Measurements from ENCODE around the gene RAB6B.

The RAB6B gene
- 0.19 to 1.4 (median 0.44) reads per million in 4 experiments for total RNA-seq

DNA sequence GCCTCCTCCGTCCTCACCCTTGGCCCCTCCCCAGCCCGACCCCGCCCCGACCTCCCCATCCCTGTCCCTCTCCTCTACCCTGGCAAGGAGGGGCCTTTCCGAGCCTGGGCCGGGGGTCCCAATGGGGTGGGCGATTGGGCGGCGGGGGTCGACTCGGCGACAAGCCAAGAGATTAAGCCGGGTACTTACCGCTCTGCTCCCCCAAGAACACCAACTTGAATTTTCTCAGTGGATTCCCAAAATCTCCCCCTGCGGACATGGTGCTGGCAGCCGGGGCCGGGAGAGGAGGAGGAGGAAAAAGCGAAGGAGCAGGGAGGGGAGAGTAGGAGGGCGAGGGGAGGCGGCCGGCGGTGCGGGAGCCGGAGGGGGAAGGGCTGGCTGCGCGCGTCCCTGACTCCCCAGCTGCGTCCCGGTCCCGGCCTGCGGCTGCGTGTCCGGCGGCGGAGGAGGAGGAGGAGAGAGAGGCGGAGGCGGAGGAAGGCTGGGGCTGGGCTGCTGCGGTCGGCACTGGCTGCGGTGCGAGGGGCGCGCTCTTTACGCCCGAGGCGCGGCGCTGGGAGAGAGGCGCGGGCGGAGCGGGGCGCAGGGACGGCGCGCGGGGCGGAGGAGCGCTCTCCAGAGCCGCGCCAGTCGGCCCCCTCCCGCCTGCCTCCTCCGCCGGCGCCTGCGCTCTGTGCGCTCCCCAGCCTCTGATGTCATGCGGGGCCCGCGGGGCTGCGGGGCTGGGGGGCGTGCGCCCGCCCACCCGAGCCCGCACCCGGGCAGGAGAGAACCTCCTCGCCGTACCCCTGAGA, at the start of gene RAB6B:
TSS of gene RAB6B (minus strand) at position 675 of the 794 bp plus-strand sequence. CDS start at position 259, 416 bp downstream.
- DNase-seq = no peak

DNA sequence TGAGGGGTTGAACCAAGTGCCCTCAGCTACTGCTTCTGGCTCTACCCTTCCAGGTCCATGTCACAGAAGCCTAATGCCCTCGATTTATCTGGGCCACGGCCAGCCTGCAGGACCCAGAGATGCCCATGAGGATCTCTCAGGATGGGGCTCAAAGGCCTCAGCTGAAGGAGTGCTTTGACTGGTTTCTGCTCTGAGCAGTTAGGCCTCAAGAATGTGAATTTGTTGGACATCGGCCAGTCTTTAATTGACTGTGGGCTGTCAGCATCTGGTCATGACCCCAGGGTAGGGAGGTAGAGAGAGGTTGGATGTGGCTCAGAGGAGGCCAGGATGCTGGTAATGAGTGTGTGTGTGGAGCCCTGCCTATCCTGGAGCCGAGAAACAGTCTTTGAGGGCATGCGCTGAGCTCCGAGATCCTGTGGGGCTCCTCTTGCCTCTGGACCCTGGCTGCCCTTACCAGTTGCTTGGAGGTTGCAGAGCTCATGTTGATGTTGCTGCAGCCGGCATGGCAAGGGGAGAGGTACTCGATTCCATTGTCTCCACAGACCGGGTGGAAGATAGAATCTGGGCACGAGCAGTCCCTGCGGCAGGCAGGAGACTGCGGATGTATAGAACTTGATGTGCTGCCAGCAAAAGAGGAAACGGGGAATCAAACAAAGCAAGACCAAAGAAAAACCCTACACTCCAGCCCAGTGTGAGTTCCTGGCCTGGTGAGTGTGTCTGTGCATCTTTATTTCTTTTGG, 49.1 kb upstream of the RAB6B start:
- no peak for DNase-seq

DNA sequence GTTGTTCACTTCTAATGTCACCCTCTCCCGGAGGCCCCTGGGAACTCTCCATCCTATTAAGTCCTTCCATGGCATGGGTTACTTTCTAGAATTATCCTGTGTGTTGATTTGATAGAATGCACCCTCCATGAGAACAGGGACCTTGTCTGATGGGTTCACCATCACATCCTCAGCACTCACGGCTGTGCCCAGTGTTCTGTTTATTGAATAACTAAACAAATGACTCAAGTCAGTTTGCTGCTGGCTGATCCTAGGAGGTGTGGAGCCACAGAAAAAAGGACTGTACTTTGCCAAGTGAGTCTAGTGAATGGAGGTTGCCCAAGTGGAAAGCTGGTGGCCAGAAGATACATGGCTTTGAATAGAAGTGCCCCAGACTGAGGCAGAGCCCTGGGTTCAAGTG, 48.5 kb upstream of the RAB6B start:
- DNase-seq = no peak

DNA sequence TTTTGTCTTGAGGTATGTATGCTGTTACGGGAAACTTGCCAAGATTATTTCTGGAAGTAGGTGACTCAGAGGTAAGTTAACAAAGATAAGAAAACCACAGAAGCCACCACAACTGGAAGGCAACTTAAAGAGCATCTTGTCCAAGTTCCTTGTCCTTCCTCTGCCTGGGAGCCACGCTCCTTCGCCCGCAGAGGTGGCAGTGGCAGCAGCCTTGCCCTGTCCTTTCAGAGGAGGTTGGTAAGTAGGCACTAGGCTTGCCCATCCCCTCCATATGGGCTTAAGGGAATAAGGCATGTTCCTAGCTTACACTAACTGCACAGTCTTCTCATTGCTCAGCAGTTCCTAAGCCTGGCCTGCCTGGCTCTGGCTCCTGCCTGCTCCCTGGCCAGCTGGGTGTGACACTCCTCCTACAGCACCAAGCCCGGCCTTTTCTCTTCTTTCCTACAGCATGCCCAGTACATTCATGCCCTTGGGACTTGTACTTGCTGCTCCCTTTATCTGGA, 48.0 kb upstream of the RAB6B start:
- no peak for DNase-seq

DNA sequence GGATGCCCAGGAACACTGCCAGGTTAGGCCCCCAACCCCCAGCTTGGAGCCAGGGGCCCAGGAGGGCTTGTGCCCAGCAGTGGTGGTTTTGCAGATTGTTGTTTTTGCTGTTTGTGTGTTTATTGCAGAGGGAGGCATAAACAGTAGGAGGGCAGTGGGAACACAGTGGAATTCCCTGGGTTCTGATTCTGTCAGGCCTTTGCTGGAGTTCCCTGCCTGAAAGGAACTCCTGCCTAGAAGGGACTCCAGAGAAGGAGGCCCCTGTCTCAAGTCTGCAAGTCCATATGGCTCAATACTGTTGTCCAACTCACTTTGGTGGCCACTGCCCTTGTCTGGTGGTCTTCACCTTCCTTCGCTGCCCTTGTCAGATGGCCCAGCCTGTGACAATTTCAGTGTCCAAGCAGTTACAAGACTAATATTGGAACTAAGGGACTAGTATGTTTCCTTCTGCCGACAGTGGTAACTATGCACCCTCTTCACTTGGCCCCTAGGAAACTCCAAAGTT, 47.4 kb upstream of the RAB6B start:
- no peak for DNase-seq

DNA sequence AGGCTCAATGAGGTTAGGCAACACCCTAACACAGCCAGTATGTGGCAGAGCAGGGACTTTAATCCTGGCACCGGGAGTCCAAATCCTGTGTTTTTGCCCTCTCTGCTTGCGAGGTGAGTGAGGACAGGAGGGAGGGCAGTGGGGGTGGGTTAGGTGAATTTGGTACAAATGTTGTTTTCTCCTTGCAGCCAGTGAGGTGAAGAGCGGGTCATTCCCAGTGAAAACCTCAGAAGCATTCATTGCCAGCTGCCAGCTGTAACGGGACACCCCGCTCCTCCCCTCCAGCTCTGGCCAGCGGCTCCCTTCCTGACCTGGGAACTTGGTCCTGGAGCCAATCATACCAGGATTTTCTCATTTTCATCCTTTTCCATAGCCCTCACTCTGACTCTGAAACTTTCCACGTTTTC, 45.7 kb upstream of the RAB6B start:
- DNase-seq = no peak

DNA sequence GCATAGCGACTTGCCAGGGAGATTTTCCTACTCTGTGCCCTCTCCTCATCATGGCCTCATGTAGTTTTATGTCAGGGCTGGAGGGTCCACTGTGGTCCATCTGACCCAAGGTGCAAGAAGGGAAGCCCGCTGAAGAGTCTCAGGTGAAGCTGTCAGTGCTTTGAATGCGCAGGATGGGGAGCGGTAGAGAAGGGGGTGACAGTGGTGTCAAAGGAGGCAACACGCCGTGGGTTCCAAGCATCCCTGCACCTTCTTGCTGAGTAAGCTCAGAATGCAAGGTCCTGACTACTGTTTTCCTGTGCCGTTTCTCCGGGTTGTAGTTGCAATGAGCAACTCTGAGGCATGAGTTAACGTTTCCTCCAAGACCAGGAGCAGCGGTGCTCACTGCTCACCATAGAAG, 44.9 kb upstream of the RAB6B start:
- no peak for DNase-seq

DNA sequence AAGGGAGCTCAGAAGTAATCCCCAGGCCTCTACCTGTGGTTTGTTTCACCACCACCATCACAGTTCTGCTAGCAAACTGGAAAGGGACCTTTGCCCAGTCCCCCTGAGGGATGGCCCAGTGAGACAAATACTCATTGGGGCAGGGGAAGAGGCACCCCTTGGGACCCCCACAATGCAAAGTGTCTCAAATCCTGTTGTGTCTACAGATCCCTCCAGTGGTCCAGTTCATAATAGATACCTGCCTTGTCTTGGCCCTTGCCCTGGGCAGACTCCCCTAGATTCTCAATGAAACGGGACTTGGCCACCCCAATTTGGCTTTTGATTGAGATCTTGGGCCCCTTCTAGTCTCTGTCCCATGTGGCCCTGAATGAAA, 43.8 kb upstream of the RAB6B start:
- no peak for DNase-seq

DNA sequence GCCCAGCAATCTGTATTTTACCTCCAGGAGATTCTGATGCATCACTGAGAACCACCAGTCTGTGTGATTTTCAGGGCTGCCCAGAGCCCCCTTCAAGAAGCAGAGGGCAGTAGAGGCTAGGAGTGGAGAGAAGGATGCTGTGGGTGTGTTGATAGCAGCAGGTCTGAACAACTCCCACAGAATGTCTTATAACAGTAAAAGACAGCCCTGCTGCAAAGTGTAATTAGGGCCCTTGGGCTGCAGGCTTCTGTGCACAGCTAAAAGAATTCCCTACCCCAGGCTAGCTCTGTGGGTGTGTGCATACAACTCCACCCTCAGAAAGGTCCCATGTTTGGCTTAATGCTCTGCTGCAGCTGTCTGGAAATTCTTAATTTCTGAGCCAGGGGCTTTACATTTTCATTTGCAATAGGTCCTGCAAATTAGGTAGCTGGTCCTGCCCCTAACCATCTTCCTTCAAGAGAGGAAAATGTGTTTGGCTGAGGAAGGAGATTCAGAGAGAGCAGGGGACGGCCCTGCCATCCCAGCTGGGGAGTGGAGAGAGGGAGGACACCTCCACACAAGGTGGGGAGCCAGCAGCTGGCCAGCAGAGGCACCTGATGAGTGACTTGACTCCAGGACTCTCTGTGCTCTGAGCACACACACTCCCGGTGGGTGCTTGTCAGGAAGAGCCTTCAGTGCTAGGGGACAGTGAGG, 43.2 kb upstream of the RAB6B start:
- DNase-seq = no peak

DNA sequence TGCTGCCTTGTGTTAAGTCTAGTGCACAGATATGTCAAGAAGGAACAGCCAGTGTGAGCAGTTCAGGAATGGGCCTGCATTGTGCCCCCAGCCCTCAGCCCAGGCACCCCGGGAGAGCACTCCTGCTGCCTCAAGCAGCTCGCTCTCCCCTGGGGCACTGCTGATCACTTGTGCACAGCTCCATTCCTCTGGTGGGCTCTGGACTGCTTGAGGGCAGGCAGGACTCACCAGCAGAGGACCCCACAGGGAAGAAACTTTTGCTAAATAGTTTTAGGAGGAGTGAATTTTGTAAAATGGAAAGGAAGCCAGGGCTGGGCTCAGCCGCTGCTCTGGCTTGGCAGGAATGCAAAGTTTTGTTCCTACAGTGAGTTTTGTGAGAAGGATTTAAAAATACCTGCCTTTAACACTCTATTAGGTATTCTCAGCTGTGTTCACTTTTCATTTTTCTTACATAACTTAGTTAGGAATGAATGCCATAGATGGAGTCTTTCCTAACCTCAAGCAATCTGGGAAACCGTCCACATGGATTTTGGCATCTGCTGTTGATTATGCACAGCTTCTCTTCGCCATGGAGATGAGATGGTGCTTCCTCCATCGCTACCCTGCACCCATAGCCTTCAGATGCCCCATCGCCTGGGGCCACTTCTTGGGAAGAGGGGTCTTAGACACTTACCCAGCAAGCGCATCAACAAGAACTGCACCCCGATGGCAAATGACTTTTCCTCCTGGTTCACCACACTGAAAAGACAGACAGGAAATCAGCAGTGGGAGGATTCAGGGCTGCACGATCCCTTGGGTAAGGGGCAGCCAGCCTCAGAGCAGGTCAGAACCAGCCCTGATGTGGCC, 42.3 kb upstream of the RAB6B start:
- no peak for DNase-seq

DNA sequence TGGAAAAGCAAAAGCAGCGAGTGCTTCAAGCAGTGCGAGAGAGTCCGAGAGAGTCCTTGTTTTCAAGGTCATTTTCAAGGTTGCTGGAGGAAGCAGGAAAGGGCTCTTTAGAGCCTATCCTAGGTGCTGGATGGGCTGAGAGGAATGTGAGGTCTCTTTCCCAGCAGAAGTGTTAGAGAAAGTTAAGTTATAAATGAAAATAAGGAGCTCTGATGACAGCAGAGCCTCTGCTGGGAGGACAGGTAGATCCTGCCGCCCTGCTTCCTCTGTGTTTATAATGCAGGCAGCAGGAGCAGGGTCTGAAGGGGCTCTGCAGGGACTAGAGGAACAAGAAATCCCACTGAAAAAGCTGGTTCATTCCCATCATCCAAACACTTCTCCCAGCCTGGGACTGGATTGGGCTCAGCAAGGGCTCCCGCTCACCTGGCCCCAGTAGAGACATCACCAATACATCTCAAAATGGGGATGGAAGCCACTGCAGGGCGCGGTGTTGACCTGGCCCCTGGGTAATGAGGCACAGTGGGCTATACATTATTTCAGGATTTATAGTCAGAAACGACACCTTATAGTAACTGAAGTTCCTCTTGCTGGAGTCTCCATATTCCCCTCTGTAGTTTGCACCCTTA, 41.5 kb upstream of the RAB6B start:
- no peak for DNase-seq

DNA sequence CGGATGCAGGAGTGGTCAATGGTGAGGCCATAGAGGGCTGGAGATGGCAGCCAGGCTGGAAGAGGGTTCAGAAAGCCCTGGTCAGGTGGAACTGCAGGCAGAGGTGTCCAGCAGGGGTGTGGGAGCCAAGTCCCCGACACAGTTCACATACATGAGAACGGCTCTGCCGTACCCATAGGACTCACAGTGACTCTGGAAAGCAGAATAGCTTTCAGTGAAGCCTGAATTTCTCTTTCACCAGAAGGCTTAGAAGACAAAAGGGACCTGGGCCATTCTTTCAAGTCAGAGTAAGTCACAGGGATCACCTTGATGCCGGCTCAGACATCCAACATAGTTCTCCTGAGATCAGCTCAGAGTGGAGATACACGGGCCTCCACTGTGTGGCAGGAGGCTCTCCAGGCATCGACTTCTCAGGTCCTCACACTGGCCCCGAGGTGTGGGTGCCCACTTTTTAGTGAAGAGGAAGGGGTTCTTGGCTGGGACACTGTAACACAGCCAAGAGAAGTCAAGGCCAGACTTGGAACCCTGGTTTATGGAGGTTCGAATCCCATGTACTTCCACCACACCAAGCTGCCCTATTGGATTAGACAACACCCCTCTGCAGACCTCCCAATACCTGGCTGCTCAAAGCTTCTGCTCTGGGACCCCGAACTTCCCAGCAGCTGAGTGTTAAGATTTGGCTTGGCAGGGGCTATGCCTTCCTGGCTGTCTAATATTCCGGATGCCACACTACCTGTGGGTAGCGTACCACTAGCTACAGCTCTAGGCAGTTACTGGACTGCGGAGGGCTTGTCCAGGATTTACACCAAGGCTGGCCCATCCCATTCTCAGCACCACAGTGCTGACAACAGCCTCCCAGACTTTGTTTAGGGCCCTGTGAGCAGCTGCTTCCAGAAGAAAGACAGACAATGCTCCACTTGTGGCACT, 40.4 kb upstream of the RAB6B start:
- no peak for DNase-seq

DNA sequence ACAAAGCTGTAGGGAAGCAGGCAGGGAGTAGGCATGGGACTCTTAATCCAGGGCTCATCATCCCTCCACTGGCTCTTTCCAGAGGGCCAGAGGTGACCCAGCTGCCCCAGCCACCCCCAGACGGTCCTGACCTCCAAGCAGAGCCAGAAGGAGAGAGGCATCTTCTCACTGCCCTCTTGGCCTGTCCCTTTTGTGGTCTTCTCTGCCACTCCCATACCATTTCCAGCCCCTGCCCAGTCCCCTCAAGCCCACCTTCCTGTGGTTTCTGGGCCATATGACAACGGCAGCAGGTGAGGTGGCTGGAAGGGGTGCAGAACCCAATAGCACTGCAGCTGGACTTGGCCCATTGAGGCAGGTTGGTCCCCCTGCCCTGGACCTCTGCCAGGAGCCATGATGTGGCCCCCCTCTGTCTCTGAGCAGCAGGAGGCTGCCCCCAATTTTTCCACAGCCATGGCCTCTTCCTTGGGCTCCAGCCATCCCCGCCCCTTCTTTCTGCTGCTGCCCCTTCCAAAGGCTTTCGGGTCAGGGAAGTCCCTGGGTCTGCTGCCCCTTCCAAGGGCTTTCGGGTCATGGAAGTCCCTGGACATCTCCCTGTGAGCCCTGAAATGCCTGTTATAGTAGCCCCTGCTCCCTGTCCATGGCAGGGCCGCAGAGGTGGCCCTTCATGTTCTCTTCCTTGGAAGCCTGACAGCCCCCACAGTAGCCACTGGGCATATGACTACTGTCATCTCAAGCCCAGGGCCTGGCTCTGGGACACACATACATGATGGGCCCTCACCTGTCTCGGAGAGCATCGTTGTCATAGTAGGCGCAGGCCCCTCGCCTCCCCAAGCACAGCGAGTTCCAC, 39.5 kb upstream of the RAB6B start:
- no peak for DNase-seq

DNA sequence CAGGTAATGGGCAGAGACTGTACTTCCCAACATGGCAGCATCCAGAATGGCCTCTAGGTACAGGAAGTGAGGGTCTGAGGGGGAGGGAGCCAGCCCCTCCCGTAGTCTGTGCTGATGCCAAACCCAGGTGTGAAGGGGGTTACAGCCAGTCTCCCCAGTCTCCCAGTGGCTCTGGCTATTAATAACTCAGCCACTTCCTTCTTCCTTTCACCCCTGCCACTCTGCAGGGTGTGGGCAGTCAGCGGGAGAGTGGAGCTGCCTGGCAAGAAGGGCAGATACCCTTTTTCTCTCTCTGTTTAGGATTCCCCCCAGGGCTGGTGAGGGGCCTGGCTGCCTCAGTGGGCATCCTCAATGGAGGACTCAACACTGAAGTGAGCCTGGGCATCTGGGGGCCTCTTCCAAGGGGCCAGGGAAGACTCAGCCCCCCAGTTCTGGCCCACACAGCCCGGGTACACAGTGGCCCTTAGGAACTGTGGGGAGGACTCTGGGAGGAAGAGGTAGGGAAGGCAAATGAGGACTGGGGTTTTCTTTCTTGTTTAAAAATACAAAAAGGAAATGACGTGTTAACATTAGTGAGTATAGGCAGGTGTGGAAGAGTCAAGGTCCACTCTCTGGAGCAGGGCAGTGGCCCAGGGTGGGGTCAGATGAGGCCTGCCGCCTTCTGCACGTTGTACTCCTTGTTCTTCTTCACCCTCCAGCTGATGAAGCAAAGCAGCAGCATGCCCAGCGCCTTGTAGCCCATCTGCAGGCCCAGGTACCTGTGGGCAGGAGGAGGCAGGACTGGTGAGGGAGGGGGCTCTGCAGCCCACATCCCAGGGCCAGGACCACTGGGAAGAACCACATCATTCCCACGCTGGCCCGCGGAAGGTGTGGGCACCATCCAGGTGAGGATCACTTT, 38.6 kb upstream of the RAB6B start:
- no peak for DNase-seq

DNA sequence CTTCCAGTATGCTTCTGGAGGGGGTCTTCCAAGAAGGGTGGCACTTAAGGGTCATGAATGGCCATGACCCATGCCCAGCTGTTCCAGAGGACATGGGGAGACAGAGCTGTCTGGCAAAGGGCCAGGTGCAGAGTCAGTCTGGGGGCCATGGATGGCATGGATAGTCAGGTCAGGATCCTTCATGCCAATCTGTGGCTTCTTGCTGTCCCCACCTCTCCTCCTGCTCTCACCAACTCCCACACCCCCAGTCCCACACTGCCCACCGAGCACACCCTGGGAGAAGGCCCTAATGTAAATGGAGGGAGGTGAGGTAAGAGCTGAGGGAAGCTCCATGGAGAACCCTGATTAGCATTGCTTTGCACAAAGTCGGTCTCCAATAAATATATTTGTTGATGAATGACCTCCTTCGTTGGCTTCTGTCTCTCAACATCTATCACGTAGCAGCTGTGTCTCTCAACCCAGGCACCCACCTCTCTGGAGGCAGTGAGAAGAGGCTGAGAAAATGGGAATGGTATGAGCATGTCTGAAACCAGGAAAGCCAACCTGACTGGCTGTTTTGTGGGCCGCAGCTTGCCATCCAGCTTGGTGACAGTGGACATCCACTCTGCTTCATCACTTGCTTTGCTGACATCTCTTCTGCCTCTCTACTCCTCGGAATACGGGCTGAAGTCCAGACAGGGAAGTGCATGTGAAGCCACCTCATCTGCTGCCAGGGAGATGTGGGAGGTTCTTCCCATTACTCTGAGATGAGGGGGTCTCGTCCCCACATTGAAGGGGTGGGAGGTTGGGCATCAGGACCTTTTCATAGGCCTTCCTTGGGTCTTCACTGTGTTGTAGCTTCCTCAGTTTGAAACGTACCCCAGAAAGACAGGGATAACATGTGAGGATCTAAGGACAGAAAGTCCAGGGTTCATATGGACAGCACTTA, 37.7 kb upstream of the RAB6B start:
- no peak for DNase-seq

DNA sequence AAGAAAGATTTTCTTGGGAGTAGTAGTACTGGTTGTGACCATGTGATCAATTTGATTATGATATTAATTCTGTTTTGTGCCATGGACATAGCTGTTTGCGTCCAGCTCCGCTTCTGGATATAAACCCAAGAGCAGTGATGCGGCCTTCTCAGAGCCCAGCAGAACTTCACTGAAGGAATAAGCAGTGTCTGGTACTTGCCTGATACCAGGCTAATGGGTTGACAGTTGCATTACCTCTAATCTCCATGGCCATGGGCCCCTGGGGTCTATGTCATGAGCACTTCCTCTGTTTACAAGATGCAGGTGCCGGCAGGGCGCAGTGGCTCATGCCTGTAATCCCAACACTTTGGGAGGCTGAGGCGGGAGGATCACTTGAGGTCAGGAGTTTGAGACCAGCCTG, 36.3 kb upstream of the RAB6B start:
- no peak for DNase-seq

DNA sequence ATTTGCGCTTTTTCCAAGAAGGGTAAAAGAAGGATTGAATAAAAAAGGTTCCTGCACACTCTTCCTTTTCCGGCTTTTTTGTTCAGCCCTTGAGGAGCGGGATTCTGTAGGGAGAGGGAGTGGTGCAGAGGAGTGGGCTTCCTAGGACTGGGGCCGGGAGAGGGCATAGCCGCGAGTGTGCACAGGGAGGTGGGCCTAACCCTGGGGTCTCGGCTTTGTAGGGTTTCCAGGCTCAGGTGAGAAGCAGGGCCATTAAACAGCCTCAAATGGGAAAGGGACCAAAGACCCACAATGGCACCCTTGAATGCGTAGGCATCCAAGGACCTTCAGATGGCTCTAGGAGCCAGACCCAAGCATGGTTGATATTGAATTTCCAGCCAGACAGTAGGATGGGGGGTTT, 35.4 kb upstream of the RAB6B start:
- DNase-seq = no peak
